SU-DHL-6 (cell line): Measurements from ENCODE around the gene REEP3.

ENCODE experiments used
- CTCF ChIP-seq: fragments of 200-600 bp; sonication (generic); IDR thresholded peaks from one replicate; pipeline ENCODE4 v1.5.1; 2017; ENCODE audit warnings: antibody characterized with exemption, mild to moderate bottlenecking, low read length, moderate library complexity; ENCODE audit not compliant: insufficient read depth, poor library complexity, severe bottlenecking
- EZH2phosphoT487 ChIP-seq: fragments of 200-600 bp; sonication (generic), shearing (Covaris generic); conservative IDR thresholded peaks from 2 replicates; pipeline ENCODE4 v1.6.1; 2018; ENCODE audit warnings: mild to moderate bottlenecking, antibody characterized with exemption, low read length, moderate library complexity, mixed read lengths

- TF ChIP-seq CTCF (no peak), EZH2phosphoT487 (no peak)
These were observed 75.7 kb downstream of the REEP3 start for GRCh38 chr10:63596924-63597323.
